GM23248 (cell line): ENCODE results near the gene FAM167B.

Source experiments
- EZH2 ChIP-seq: fragments of 200-600 bp; sonication (generic); IDR thresholded peaks from 2 replicates; pipeline ENCODE4 v1.6.1; 2018; ENCODE audit warnings: antibody characterized with exemption, mild to moderate bottlenecking; ENCODE audit not compliant: insufficient read depth, poor library complexity, severe bottlenecking
- EZH2phosphoT487 ChIP-seq: fragments of 200-600 bp; sonication (generic); IDR thresholded peaks from 2 replicates; pipeline ENCODE4 v1.6.1; 2018; ENCODE audit warnings: antibody characterized with exemption, moderate library complexity, mild to moderate bottlenecking, low read depth; ENCODE audit not compliant: insufficient read depth

DNA sequence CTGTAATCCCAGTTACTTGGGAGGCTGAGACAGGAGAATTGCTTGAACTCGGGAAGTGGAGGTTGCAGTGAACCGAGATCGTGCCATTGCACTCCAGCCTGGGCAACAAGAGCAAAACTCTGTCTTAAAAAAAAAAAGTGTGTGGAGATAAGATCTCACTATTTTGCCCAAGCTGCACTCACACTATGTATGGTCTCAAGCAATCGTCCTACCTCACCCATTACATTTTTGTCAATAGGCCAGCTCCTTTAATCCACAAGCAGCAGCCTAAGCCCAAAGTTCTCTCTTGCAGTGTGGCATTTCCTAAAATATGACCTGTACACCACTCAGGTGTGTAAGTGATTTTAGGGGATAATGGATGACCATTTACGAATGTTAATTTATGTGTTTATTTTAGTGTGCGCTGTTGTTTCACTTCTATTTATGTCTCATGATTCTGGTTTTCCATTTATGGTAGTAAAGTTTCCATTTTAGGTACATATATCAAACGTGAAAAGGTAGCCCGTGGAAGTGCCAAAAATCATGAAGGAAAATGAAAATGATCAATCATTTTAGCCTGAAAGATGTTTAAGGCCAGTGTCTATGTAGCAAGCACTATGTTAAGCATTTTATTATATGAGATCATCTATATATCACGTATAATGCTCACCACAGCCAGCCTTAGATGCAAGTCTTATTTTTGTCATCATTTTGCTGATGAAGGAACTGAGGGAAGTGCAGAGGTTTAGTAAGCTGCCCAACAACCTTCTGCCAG, 9.6 kb downstream of the FAM167B start:
- TF ChIP-seq EZH2phosphoT487 (no peak), EZH2 (no peak)
